B cell (primary cell): ENCODE results near the gene ECE1.

Experiments used
- CTCF ChIP-seq: fragments of 200-600 bp; IDR thresholded peaks from one replicate; pipeline ENCODE4 v1.8.0; 2022; ENCODE audit warnings: antibody characterized with exemption, mild to moderate bottlenecking
- EZH2 ChIP-seq: IDR thresholded peaks from 2 replicates; pipeline ENCODE4 v1.6.1; 2012; ENCODE audit warnings: borderline replicate concordance, low read depth, mild to moderate bottlenecking, moderate library complexity, low read length; ENCODE audit not compliant: insufficient read depth, poor library complexity, severe bottlenecking

GRCh38 chr1:21287905-21288514, 2.3 kb downstream of the ECE1 start:
- TF ChIP-seq CTCF (no peak), EZH2 (no peak)
